Gastrocnemius medialis (tissue), 4 donors: ENCODE measurements around the gene RABGEF1.

Source experiments
- CTCF ChIP-seq, 5 experiments: fragments of 450-650 bp in 3 of 5; fragments of 200-600 bp in 2 of 5; sonication (generic) in 2 of 5; IDR thresholded peaks in 4 of 5; conservative IDR thresholded peaks in 1 of 5; 1 replicate in 4 of 5; 2 replicates in 1 of 5; pipeline ENCODE4 v1.5.1; 2016 to 2019; ENCODE audit warnings: antibody characterized with exemption in 5 of 5, mild to moderate bottlenecking in 3 of 5, moderate library complexity in 3 of 5
- POLR2A ChIP-seq, 2 donors: fragments of 450-650 bp; IDR thresholded peaks; one replicate each; pipeline ENCODE4 v1.6.1; 2017; ENCODE audit warnings: antibody characterized with exemption in 2 of 2, mild to moderate bottlenecking in 2 of 2, moderate library complexity in 2 of 2

GRCh38 chr7:66740302-66740979, at the start of gene RABGEF1:
- TF ChIP-seq CTCF (IDR thresholded peaks at IDR 0.05 in 4 of 5, conservative IDR thresholded peaks at IDR 0.05 in 1 of 5) (peak in 1 of 5 experiments; percentile 16), POLR2A (IDR thresholded peaks at IDR 0.05) (peak; percentile 91 to 96)
